HCT116 (cell line): Measurements from ENCODE around the gene PKDCC. TPM values are rescaled to one million over a fixed set of nuclear protein-coding genes. Genes with fewer than 3 reads are reported as not detected.

Experiments used
- ATAC-seq: fragments of 200-7000 bp; cut with Tn5 transposase; 2 replicates; pipeline ENCODE4 v1.9.1; 2020; ENCODE audit warnings: mild to moderate bottlenecking, moderate library complexity
- BruUV-seq: library from RNA; stranded (reverse); fragments of 400-500 nt; replicated peaks from 2 replicates; lab custom pipeline; 2021; lab: Mats Ljungman, UMichigan
- CTCF ChIA-PET: fragments of 300-600 bp; sonication (Branson Sonifier 250); formaldehyde crosslinking; loops from one replicate; lab custom pipeline; 2021; ENCODE audit warnings: antibody characterized with exemption; lab: Charles Lee
- POLR2A ChIA-PET: fragments of 300-600, 350-600 bp; sonication (Branson Sonifier 250); formaldehyde crosslinking; loops from one replicate; lab custom pipeline; 2021; ENCODE audit warnings: antibody characterized with exemption; lab: Charles Lee
- RAD21 ChIA-PET, 2 experiments: fragments of 300-600 bp; sonication (Branson Sonifier 250); formaldehyde crosslinking; loops; one replicate each; lab custom pipeline; 2023; ENCODE audit warnings: low total read pairs in 2 of 2; ENCODE audit not compliant: uncharacterized antibody in 2 of 2, unreplicated experiment in 2 of 2, low non-redundant PET in 1 of 2; lab: Charles Lee
- DNase-seq: peaks from one replicate; pipeline ENCODE4 v3.0.0-alpha.2; 2010; ENCODE audit warnings: low read depth, low spot score
- H2AFZ ChIP-seq: fragments of 200-600 bp; shearing (Covaris generic), sonication (generic); 2 replicates; pipeline ENCODE4 v1.6.1; 2017; ENCODE audit warnings: low read depth, mixed run types, mixed read lengths, antibody characterized with exemption, low read length; ENCODE audit not compliant: poor library complexity, severe bottlenecking
- H3K27ac ChIP-seq: 2 replicates; pipeline ENCODE4 v1.5.1; 2012; ENCODE audit warnings: low read depth, low read length
- H3K27me3 ChIP-seq: fragments of 200-600 bp; sonication (generic); 2 replicates; pipeline ENCODE4 v1.6.1; 2016; ENCODE audit warnings: mixed run types, low read length, mixed read lengths; ENCODE audit not compliant: insufficient read depth
- H3K36me3 ChIP-seq, 2 experiments: fragments of 200-500 bp in 1 of 2; fragments of 200-600 bp in 1 of 2; sonication (Bioruptor generic) in 1 of 2; sonication (generic) in 1 of 2; 2 replicates each; pipeline versions ENCODE4 v1.5.1 to v1.6.1; 2014 to 2016; ENCODE audit warnings: low read length in 2 of 2, inconsistent platforms in 1 of 2, mixed read lengths in 1 of 2, mixed run types in 1 of 2; ENCODE audit not compliant: insufficient read depth in 2 of 2, control insufficient read depth in 1 of 2
- H3K4me1 ChIP-seq, 2 experiments: fragments of 200-600 bp in 1 of 2; sonication (generic) in 1 of 2; 2 replicates each; pipeline versions ENCODE4 v1.5.1 to v1.6.1; 2012 to 2017; ENCODE audit warnings: low read length in 2 of 2, inconsistent platforms in 1 of 2, mild to moderate bottlenecking in 1 of 2, mixed read lengths in 1 of 2, mixed run types in 1 of 2, moderate library complexity in 1 of 2; ENCODE audit not compliant: insufficient read depth in 2 of 2, control insufficient read depth in 1 of 2
- H3K4me2 ChIP-seq: fragments of 200-600 bp; sonication (generic); 2 replicates; pipeline ENCODE4 v1.6.1; 2017; ENCODE audit warnings: mixed run types, low read length, mixed read lengths
- H3K4me3 ChIP-seq, 2 experiments: fragments of 200-600 bp in 1 of 2; sonication (generic) in 1 of 2; replicated peaks in 1 of 2; 2 replicates each; pipeline ENCODE4 v1.5.1; 2011 to 2016; ENCODE audit warnings: low read length in 2 of 2, control low read depth in 1 of 2, low read depth in 1 of 2, mild to moderate bottlenecking in 1 of 2, mixed read lengths in 1 of 2, mixed run types in 1 of 2
- H3K79me2 ChIP-seq: fragments of 200-600 bp; sonication (generic); 2 replicates; pipeline ENCODE4 v1.6.1; 2017; ENCODE audit warnings: mild to moderate bottlenecking, mixed run types, low read length, moderate library complexity, mixed read lengths; ENCODE audit not compliant: insufficient read depth
- H3K9ac ChIP-seq: fragments of 200-600 bp; sonication (generic); 2 replicates; pipeline ENCODE4 v1.6.1; 2016; ENCODE audit warnings: low read length, mixed read lengths
- H3K9me2 ChIP-seq: fragments of 200-600 bp; sonication (generic), shearing (Covaris generic); 2 replicates; pipeline ENCODE4 v1.6.1; 2017; ENCODE audit warnings: mixed run types, mild to moderate bottlenecking, moderate library complexity; ENCODE audit not compliant: insufficient read depth
- H3K9me3 ChIP-seq, 2 experiments: fragments of 200-500 bp in 1 of 2; fragments of 200-600 bp in 1 of 2; sonication (Bioruptor generic) in 1 of 2; sonication (generic) in 1 of 2; 2 replicates each; pipeline ENCODE4 v1.6.1; 2014 to 2017; ENCODE audit warnings: low read length in 2 of 2, mixed read lengths in 2 of 2, inconsistent platforms in 1 of 2, low read depth in 1 of 2, mild to moderate bottlenecking in 1 of 2, mixed run types in 1 of 2, moderate library complexity in 1 of 2; ENCODE audit not compliant: control insufficient read depth in 1 of 2, insufficient read depth in 1 of 2
- H4K20me1 ChIP-seq: fragments of 200-600 bp; sonication (generic), shearing (Covaris generic); 2 replicates; pipeline ENCODE4 v1.6.1; 2017; ENCODE audit warnings: mixed run types, mild to moderate bottlenecking, moderate library complexity; ENCODE audit not compliant: insufficient read depth
- CBX3 ChIP-seq: IDR thresholded peaks from 2 replicates; pipeline ENCODE4 v1.6.1; 2012; ENCODE audit warnings: low read depth
- CEBPB ChIP-seq: IDR thresholded peaks from 2 replicates; pipeline ENCODE4 v1.6.1; 2012; ENCODE audit warnings: low read depth
- ELF1 ChIP-seq: IDR thresholded peaks from 2 replicates; pipeline ENCODE4 v1.6.1; 2012; ENCODE audit warnings: low read depth, borderline replicate concordance
- EZH2 ChIP-seq: fragments of 200-600 bp; sonication (generic); IDR thresholded peaks from 2 replicates; pipeline ENCODE4 v1.6.1; 2017; ENCODE audit warnings: antibody characterized with exemption, mixed run types
- EZH2phosphoT487 ChIP-seq: fragments of 200-600 bp; IDR thresholded peaks from 2 replicates; pipeline ENCODE4 v1.6.1; 2018; ENCODE audit warnings: antibody characterized with exemption, borderline replicate concordance
- FOSL1 ChIP-seq: IDR thresholded peaks from 2 replicates; pipeline ENCODE4 v1.6.1; 2012; ENCODE audit warnings: low read depth
- JUND ChIP-seq: IDR thresholded peaks from 2 replicates; pipeline ENCODE4 v1.6.1; 2012
- MAX ChIP-seq: IDR thresholded peaks from 2 replicates; pipeline ENCODE4 v1.6.1; 2012
- POLR2AphosphoS5 ChIP-seq: IDR thresholded peaks from 2 replicates; pipeline ENCODE4 v1.6.1; 2011; ENCODE audit warnings: mild to moderate bottlenecking, low read depth, low read length, moderate library complexity
- RAD21 ChIP-seq: IDR thresholded peaks from 2 replicates; pipeline ENCODE4 v1.6.1; 2012; ENCODE audit warnings: low read depth, mild to moderate bottlenecking
- REST ChIP-seq: IDR thresholded peaks from 2 replicates; pipeline ENCODE4 v1.6.1; 2012; ENCODE audit warnings: low read depth
- SIN3A ChIP-seq: IDR thresholded peaks from 2 replicates; pipeline ENCODE4 v1.6.1; 2012; ENCODE audit warnings: low read depth
- SP1 ChIP-seq: IDR thresholded peaks from 2 replicates; pipeline ENCODE4 v1.6.1; 2012; ENCODE audit warnings: low read depth
- SRF ChIP-seq: IDR thresholded peaks from 2 replicates; pipeline ENCODE4 v1.6.1; 2012; ENCODE audit warnings: low read depth
- TCF7L2 ChIP-seq: IDR thresholded peaks from 2 replicates; pipeline ENCODE4 v1.7.0; 2011; ENCODE audit warnings: borderline replicate concordance, inconsistent platforms; ENCODE audit not compliant: insufficient read depth, insufficient read length; ENCODE audit errors: extremely low read depth
- YY1 ChIP-seq: IDR thresholded peaks from 2 replicates; pipeline ENCODE4 v1.6.1; 2011; ENCODE audit warnings: low read length, low read depth, moderate library complexity, mild to moderate bottlenecking; ENCODE audit not compliant: insufficient replicate concordance; ENCODE audit errors: extremely low read depth
- ZBTB33 ChIP-seq: IDR thresholded peaks from 2 replicates; pipeline ENCODE4 v1.6.1; 2011; ENCODE audit warnings: mild to moderate bottlenecking, low read length, moderate library complexity; ENCODE audit not compliant: insufficient replicate concordance; ENCODE audit errors: extremely low read depth
- ZFX ChIP-seq: fragments of 450-650 bp; IDR thresholded peaks from 2 replicates; pipeline ENCODE4 v1.6.1; 2017
- intact Hi-C: fragments of 100-400 bp; cut with micrococcal nuclease; formaldehyde crosslinking; loops from 2 replicates; pipeline ENCODE4 v1.10.0; 2022
- total RNA-seq: library from RNA; stranded (reverse); gene quantifications from one replicate; pipeline ENCODE4 v1.2.1, GENCODE V29; 2021; ENCODE audit not compliant: unreplicated experiment
- TF ChIP-seq, protein P1 (sequence below), 3 experiments: fragments of 200-600 bp in 1 of 3; sonication (generic) in 1 of 3; IDR thresholded peaks in 2 of 3; conservative IDR thresholded peaks in 1 of 3; 2 replicates each; pipeline ENCODE4 v1.5.1; 2012 to 2017; ENCODE audit warnings: low read depth in 2 of 3, low read length in 2 of 3, antibody characterized with exemption in 1 of 3, borderline replicate concordance in 1 of 3, control low read depth in 1 of 3, mild to moderate bottlenecking in 1 of 3, mixed read lengths in 1 of 3, mixed run types in 1 of 3, moderate library complexity in 1 of 3; ENCODE audit not compliant: insufficient read depth in 1 of 3

PKDCC gene
- total RNA-seq, 1 experiment from 2014 or later = 0.84 TPM

- BruUV-seq = no TSS peak
- peaks cover 7% of the 10 kb centered on the region; the same call in 1 of the 2 replicates for H3K27me3 ChIP-seq
- H4K20me1 ChIP-seq = no peaks in the 10 kb centered on the region
- ATAC-seq (no peak), DNase-seq (no peak)
- H3K4me3 ChIP-seq = no peak overlapping the region
- no peaks in the 10 kb centered on the region for H3K9me2 ChIP-seq
- H3K27ac ChIP-seq = no peak overlapping the region
- POLR2A ChIA-PET = interaction anchor here (0.6 kb wide), 1 partner anchor 8 kb away, joined by 4 read pairs; no protein-coding TSS in a partner anchor
- CTCF ChIA-PET = no interaction called here
- no peak overlapping the region for H3K4me2 ChIP-seq
- no peaks in the 10 kb centered on the region for H3K79me2 ChIP-seq
- H3K9ac ChIP-seq = no peak overlapping the region
- intact Hi-C loops = no loop called here
- RAD21 ChIA-PET = no interaction called here
- TF ChIP-seq MAX = no peak
- TF ChIP-seq SP1 = no peak
- no peak for TF ChIP-seq ZBTB33
- no peak for TF ChIP-seq TCF7L2
- TF ChIP-seq, protein P1, sequence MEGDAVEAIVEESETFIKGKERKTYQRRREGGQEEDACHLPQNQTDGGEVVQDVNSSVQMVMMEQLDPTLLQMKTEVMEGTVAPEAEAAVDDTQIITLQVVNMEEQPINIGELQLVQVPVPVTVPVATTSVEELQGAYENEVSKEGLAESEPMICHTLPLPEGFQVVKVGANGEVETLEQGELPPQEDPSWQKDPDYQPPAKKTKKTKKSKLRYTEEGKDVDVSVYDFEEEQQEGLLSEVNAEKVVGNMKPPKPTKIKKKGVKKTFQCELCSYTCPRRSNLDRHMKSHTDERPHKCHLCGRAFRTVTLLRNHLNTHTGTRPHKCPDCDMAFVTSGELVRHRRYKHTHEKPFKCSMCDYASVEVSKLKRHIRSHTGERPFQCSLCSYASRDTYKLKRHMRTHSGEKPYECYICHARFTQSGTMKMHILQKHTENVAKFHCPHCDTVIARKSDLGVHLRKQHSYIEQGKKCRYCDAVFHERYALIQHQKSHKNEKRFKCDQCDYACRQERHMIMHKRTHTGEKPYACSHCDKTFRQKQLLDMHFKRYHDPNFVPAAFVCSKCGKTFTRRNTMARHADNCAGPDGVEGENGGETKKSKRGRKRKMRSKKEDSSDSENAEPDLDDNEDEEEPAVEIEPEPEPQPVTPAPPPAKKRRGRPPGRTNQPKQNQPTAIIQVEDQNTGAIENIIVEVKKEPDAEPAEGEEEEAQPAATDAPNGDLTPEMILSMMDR (IDR thresholded peaks at IDR 0.05 in 2 of 3, conservative IDR thresholded peaks at IDR 0.05 in 1 of 3; ENCODE audit: borderline replicate concordance in 1 of 3, insufficient read depth in 1 of 3, low read depth in 2 of 3, low read length in 2 of 3) = no peak
- no peak for TF ChIP-seq REST
- TF ChIP-seq ELF1 = no peak
- no peak for TF ChIP-seq SRF
- TF ChIP-seq POLR2AphosphoS5 = no peak
- TF ChIP-seq EZH2phosphoT487 = no peak
- no peak for TF ChIP-seq CBX3
- no peak for TF ChIP-seq SIN3A
- no peak for TF ChIP-seq RAD21
- no peak for TF ChIP-seq ZFX
- TF ChIP-seq EZH2 = no peak
- TF ChIP-seq YY1 = no peak
- no peak for TF ChIP-seq FOSL1
- TF ChIP-seq CEBPB = no peak
- no peak for TF ChIP-seq JUND
- no peak overlapping the region for H2AFZ ChIP-seq
- no peaks in the 10 kb centered on the region for H3K4me1 ChIP-seq
- H3K36me3 ChIP-seq = no peaks in the 10 kb centered on the region
- H3K9me3 ChIP-seq = no peaks in the 10 kb centered on the region
Observed at GRCh38 chr2:42063431-42064171, 15.8 kb downstream of the PKDCC start.
